HepG2 (cell line): ENCODE data around the gene SMAP2. TPM values are rescaled to one million over a fixed set of nuclear protein-coding genes. Genes with fewer than 3 reads are reported as not detected.
"Not testable (repeated sequence)": the region's sequence is repeated elsewhere in the genome, so short reads cannot be mapped to it uniquely, and the experiment has no call there.

Experiments used
- ATAC-seq: fragments of 200-7000 bp; cut with Tn5 transposase; 3 replicates; pipeline ENCODE4 v1.9.1; 2020; ENCODE audit warnings: mild to moderate bottlenecking, moderate library complexity
- BruUV-seq: library from RNA; stranded (reverse); fragments of 400-500 nt; replicated peaks from 2 replicates; lab custom pipeline; 2021; lab: Mats Ljungman, UMichigan
- CTCF ChIA-PET: fragments of 300-600 bp; formaldehyde crosslinking; extraction: SDS; loops from one replicate; lab custom pipeline; 2021; ENCODE audit warnings: low total read pairs, inconsistent platforms, low intra/inter-chr PET ratio; lab: Yijun Ruan, JAX
- POLR2A ChIA-PET: fragments of 350-600 bp; sonication (Branson Sonifier 250); formaldehyde crosslinking; loops from one replicate; lab custom pipeline; 2020; ENCODE audit warnings: antibody characterized with exemption, inconsistent platforms; lab: Yijun Ruan, JAX
- DNase-seq: peaks from one replicate; pipeline ENCODE4 v3.0.0-alpha.2; 2015; ENCODE audit warnings: low spot score
- FAIRE-seq: peaks from 3 replicates; lab custom pipeline; 2011; peaks lifted over from hg19 to GRCh38; lab: Jason Lieb, UNC
- H2AFZ ChIP-seq: one replicate; pipeline ENCODE4 v1.6.1; 2011; ENCODE audit warnings: low read length, inconsistent platforms
- H3K27ac ChIP-seq: fragments of 300-600 bp; 3 replicates; pipeline ENCODE4 v1.8.0; 2011; ENCODE audit warnings: mixed run types, mild to moderate bottlenecking, mixed read lengths, low read length, inconsistent platforms; ENCODE audit not compliant: insufficient read depth; ENCODE audit errors: extremely low read length
- H3K27me3 ChIP-seq, 2 experiments: fragments of 200-600 bp in 1 of 2; 2 replicates in 1 of 2; 3 replicates in 1 of 2; pipeline versions ENCODE4 v1.6.0 to v1.8.0; 2011; ENCODE audit warnings: low read length in 2 of 2, mild to moderate bottlenecking in 2 of 2, moderate library complexity in 2 of 2, inconsistent platforms in 1 of 2; ENCODE audit not compliant: insufficient read depth in 2 of 2, control insufficient read depth in 1 of 2
- H3K36me3 ChIP-seq, 2 experiments: fragments of 200-600 bp in 1 of 2; replicated peaks in 1 of 2; 2 replicates in 1 of 2; 3 replicates in 1 of 2; pipeline versions ENCODE4 v1.5.1 to v1.8.0; 2011; ENCODE audit warnings: low read length in 2 of 2, inconsistent platforms in 1 of 2; ENCODE audit not compliant: insufficient read depth in 2 of 2, control insufficient read depth in 1 of 2
- H3K4me1 ChIP-seq: 2 replicates; pipeline ENCODE4 v1.5.1; 2012; ENCODE audit warnings: low read length, inconsistent platforms; ENCODE audit not compliant: insufficient read depth
- H3K4me2 ChIP-seq: 2 replicates; pipeline ENCODE4 v1.6.0; 2011; ENCODE audit warnings: low read depth, low read length, inconsistent platforms
- H3K4me3 ChIP-seq, 3 experiments: fragments of 200-600 bp in 1 of 3; sonication (generic), shearing (Covaris generic) in 1 of 3; replicated peaks in 1 of 3; 2 replicates each; pipeline ENCODE4 v1.5.1; 2011 to 2016; ENCODE audit warnings: low read length in 3 of 3, inconsistent platforms in 2 of 3, low read depth in 2 of 3, mild to moderate bottlenecking in 2 of 3, control low read depth in 1 of 3, mixed read lengths in 1 of 3; ENCODE audit not compliant: insufficient read depth in 1 of 3
- H3K79me2 ChIP-seq: one replicate; pipeline ENCODE4 v1.6.1; 2011; ENCODE audit warnings: low read length, inconsistent platforms; ENCODE audit not compliant: insufficient read depth
- H3K9ac ChIP-seq: 2 replicates; pipeline ENCODE4 v1.6.0; 2011; ENCODE audit warnings: mild to moderate bottlenecking, low read depth, low read length, inconsistent platforms; ENCODE audit not compliant: insufficient read depth
- H3K9me3 ChIP-seq: 2 replicates; pipeline ENCODE4 v1.5.1; 2012; ENCODE audit warnings: mild to moderate bottlenecking, low read length
- H4K20me1 ChIP-seq: 2 replicates; pipeline ENCODE4 v1.6.0; 2011; ENCODE audit warnings: inconsistent platforms, mild to moderate bottlenecking, low read length, moderate library complexity; ENCODE audit not compliant: insufficient read depth
- CEBPB ChIP-seq: IDR thresholded peaks from 2 replicates; pipeline ENCODE4 v1.6.1; 2011; ENCODE audit warnings: low read depth, low read length, improper control_type of control experiment, borderline replicate concordance
- CEBPG ChIP-seq: IDR thresholded peaks from 2 replicates; pipeline ENCODE4 v1.6.1; 2016
- ELF3 ChIP-seq: IDR thresholded peaks from 2 replicates; pipeline ENCODE4 v1.6.1; 2016; ENCODE audit warnings: missing genetic modification reagents, missing compliant biosample characterization
- ERF ChIP-seq: IDR thresholded peaks from 2 replicates; pipeline ENCODE4 v1.6.1; 2018; ENCODE audit warnings: missing biosample characterization, missing genetic modification reagents
- FOXP1 ChIP-seq, 2 experiments: fragments of 450-650 bp in 1 of 2; IDR thresholded peaks; 2 replicates each; pipeline ENCODE4 v1.6.1; 2017 to 2018; ENCODE audit warnings: antibody characterized with exemption in 1 of 2
- GFI1 ChIP-seq: sonication (generic); formaldehyde crosslinking; IDR thresholded peaks from 2 replicates; pipeline ENCODE4 v1.5.0; 2020; ENCODE audit warnings: missing genetic modification reagents, mild to moderate bottlenecking, borderline replicate concordance
- HMG20B ChIP-seq: conservative IDR thresholded peaks from 2 replicates; pipeline ENCODE4 v1.6.1; 2016; ENCODE audit warnings: missing genetic modification reagents, missing compliant biosample characterization
- MAZ ChIP-seq, 2 experiments: sonication (generic) in 1 of 2; formaldehyde crosslinking in 1 of 2; IDR thresholded peaks; 2 replicates each; pipeline versions ENCODE4 v1.5.0 to v1.6.1; 2012 to 2020; ENCODE audit warnings: low read depth in 2 of 2, mild to moderate bottlenecking in 2 of 2, borderline replicate concordance in 1 of 2, improper control_type of control experiment in 1 of 2, low read length in 1 of 2, missing genetic modification reagents in 1 of 2, moderate library complexity in 1 of 2
- STAG1 ChIP-seq: sonication (generic); formaldehyde crosslinking; IDR thresholded peaks from 2 replicates; pipeline ENCODE4 v1.4.0; 2020; ENCODE audit warnings: missing genetic modification reagents
- ZNF121 ChIP-seq: sonication (generic); formaldehyde crosslinking; IDR thresholded peaks from 2 replicates; pipeline ENCODE4 v1.5.0; 2020; ENCODE audit warnings: mild to moderate bottlenecking, missing genetic modification reagents
- ZNF589 ChIP-seq: sonication (generic); formaldehyde crosslinking; conservative IDR thresholded peaks from 2 replicates; pipeline ENCODE4 v1.8.0; 2022; ENCODE audit warnings: mild to moderate bottlenecking, moderate library complexity, missing genetic modification reagents
- WGBS: methylation state at CpG from one replicate; pipeline ENCODE4 v1.1.6; 2017; ENCODE audit warnings: low lambda C conversion rate; 5-methylcytosine and 5-hydroxymethylcytosine counted together
- in situ Hi-C: cut with HindIII; loops from 2 replicates; pipeline ENCODE4 v1.10.0; 2017; ENCODE audit warnings: low pct_unique_long_range_greater_than_20kb; ENCODE audit not compliant: extremely low pct_ligation_motif_present
- intact Hi-C: fragments of 100-400 bp; cut with micrococcal nuclease; formaldehyde crosslinking; loops from one replicate; pipeline ENCODE4 v1.10.0; 2022; ENCODE audit not compliant: unreplicated experiment
- polyA plus RNA-seq, 8 experiments: library from polyadenylated mRNA; depleted of rRNA in 3 of 8; stranded (reverse) in 7 of 8; unstranded in 1 of 8; fragments of >200 nt; fragmentation: Illumina TruSeq in 4 of 8; extraction: Trizol in 4 of 8; gene quantifications; 2 replicates each; pipeline versions ENCODE4 v1.2.1 to v1.2.3, GENCODE V29; 2011 to 2016; ENCODE audit warnings: low read depth in 4 of 8, missing spikeins in 1 of 8, mixed read lengths in 1 of 8; ENCODE audit not compliant: insufficient read depth in 1 of 8
- total RNA-seq, 5 experiments: library from RNA; depleted of rRNA; stranded (reverse); fragments of >200 nt; fragmentation: Illumina TruSeq; extraction: Trizol; gene quantifications; 2 replicates each; pipeline ENCODE4 v1.2.3, GENCODE V29; 2016; ENCODE audit warnings: low read depth in 1 of 5
- TF ChIP-seq, protein P1 (sequence below): sonication (generic); formaldehyde crosslinking; IDR thresholded peaks from 2 replicates; pipeline ENCODE4 v1.5.0; 2020; ENCODE audit warnings: mild to moderate bottlenecking, missing genetic modification reagents
- TF ChIP-seq, protein P2 (sequence below): sonication (generic); formaldehyde crosslinking; IDR thresholded peaks from 2 replicates; pipeline ENCODE4 v1.5.0; 2020; ENCODE audit warnings: mild to moderate bottlenecking, missing genetic modification reagents, moderate library complexity
- TF ChIP-seq, protein P3 (sequence below): sonication (generic); formaldehyde crosslinking; IDR thresholded peaks from 2 replicates; pipeline ENCODE4 v1.8.1; 2023; ENCODE audit warnings: mild to moderate bottlenecking, missing genetic modification reagents, borderline replicate concordance

The SMAP2 gene
- total and polyA plus RNA-seq, 2 of the 13 experiments (the other 11 are each of a cell fraction or from before 2014, with no cell fraction given): 19.0 to 22.3 TPM

DNA sequence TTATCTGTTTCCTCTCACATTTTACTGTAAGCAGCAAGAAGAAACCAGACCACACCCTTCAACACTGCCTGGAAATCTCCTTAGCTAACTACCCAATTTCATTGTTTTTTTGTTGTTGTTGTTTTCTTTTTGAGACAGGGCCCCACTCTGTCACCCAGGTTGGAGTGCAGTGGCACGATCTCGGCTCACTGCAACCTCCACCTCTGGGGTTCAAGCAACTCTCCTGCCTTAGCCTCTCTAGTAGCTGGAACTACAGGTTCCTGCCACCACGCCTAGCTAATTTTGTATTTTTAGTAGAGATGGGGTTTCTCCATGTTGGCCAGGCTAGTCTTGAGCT is 31.2 kb upstream of the SMAP2 start:
- DNase-seq, H3K79me2 ChIP-seq, H3K9ac ChIP-seq, H3K4me3 ChIP-seq, H3K36me3 ChIP-seq, BruUV-seq, intact Hi-C loops, CTCF ChIA-PET, in situ Hi-C loops, H3K27me3 ChIP-seq, H3K27ac ChIP-seq, ATAC-seq, FAIRE-seq, H4K20me1 ChIP-seq, H3K9me3 ChIP-seq: not testable (repeated sequence)
- Histone ChIP-seq H3K4me2 (peak overlapping the region; percentile 58), H3K4me1 (peaks cover 60% of the 10 kb centered on the region), H2AFZ (peak overlapping the region; percentile 48)
- POLR2A ChIA-PET: interaction anchor here (1.7 to 1.8 kb wide), 2 partner anchors 31 to 42 kb away, joined by 5 to 7 read pairs; partner anchors contain the start of gene SMAP2
- TF ChIP-seq, protein P1, sequence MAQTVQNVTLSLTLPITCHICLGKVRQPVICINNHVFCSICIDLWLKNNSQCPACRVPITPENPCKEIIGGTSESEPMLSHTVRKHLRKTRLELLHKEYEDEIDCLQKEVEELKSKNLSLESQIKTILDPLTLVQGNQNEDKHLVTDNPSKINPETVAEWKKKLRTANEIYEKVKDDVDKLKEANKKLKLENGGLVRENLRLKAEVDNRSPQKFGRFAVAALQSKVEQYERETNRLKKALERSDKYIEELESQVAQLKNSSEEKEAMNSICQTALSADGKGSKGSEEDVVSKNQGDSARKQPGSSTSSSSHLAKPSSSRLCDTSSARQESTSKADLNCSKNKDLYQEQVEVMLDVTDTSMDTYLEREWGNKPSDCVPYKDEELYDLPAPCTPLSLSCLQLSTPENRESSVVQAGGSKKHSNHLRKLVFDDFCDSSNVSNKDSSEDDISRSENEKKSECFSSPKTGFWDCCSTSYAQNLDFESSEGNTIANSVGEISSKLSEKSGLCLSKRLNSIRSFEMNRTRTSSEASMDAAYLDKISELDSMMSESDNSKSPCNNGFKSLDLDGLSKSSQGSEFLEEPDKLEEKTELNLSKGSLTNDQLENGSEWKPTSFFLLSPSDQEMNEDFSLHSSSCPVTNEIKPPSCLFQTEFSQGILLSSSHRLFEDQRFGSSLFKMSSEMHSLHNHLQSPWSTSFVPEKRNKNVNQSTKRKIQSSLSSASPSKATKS (CRISPR knock-in tag): 0 out of 2 replicates have a peak, but pooled peaks have one; percentile 43
- 0 out of 2 replicates have a peak, but pooled peaks have one; percentile 19 for TF ChIP-seq ERF (CRISPR knock-in tag)
- WGBS: 39% methylated on average over 3 of the region's 3 CpGs

DNA sequence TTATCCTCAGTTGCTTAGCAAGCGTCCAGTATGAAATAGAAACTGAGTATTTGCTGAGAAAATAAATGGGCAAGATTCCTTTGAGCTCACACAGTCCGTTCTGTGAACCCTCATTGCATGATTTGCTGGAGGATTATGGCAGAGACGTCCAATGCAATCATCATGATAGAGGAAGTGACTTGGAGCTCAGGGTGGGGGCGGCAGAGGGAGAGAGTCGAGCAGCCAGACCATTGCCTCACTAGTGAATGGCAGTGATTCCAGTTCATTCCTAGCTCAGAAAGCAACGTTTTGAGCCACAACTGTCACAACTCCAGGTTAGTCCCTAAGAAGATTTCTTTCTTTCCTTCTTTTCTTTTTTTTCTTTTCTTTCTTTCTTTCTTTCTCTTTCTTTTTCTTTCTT is 28.9 kb upstream of the SMAP2 start:
- ChIA-PET CTCF (no interaction called here), POLR2A (interaction anchor here (1.0 kb wide), 2 partner anchors 30 to 39 kb away, joined by 3 to 4 read pairs; no protein-coding TSS in a partner anchor)
- Histone ChIP-seq H3K4me1 (peaks cover 47% of the 10 kb centered on the region), H3K4me2 (peak overlapping the region; percentile 50), H3K27me3 (no peaks in the 10 kb centered on the region), H3K27ac (no peak overlapping the region), H3K9ac (no peak overlapping the region), H3K79me2 (no peaks in the 10 kb centered on the region), H3K4me3 (no peak overlapping the region; a peak in 1 of 6 replicates), H2AFZ (no peak overlapping the region), H3K9me3 (0 out of 2 replicates have a peak, but pooled peaks cover 6% of the 10 kb centered on the region), H3K36me3 (no peaks in the 10 kb centered on the region), H4K20me1 (no peaks in the 10 kb centered on the region)
- in situ Hi-C loops (no loop called here), intact Hi-C loops (loop anchor here (1.0 kb wide), 1 partner anchor 60 kb away; no protein-coding TSS in a partner anchor)
- FAIRE-seq: no peak
- peak; percentile 90 for ATAC-seq
- DNase-seq: peak; percentile 43
- WGBS: under 1% methylated on average over 6 of the region's 6 CpGs
- BruUV-seq: no TSS peak
- TF ChIP-seq GFI1 (CRISPR knock-in tag) (peak; percentile 94), ELF3 (CRISPR knock-in tag) (0 out of 2 replicates have a peak, but pooled peaks have one; percentile 15), ZNF121 (CRISPR knock-in tag) (peak; percentile 18; the same call in 1 of the 2 replicates), MAZ (IDR thresholded peaks at IDR 0.05; ENCODE audit: borderline replicate concordance, low read depth, low read length) (peak; percentile 52; the same call in 1 of the 2 replicates), MAZ (CRISPR knock-in tag; IDR thresholded peaks at IDR 0.05; ENCODE audit: low read depth) (no peak), HMG20B (CRISPR knock-in tag) (0 out of 2 replicates have a peak, but pooled peaks have one; percentile 36), CEBPB (peak; percentile 43; the same call in 1 of the 2 replicates), FOXP1 (IDR thresholded peaks at IDR 0.05) (no peak), FOXP1 (CRISPR knock-in tag; IDR thresholded peaks at IDR 0.05) (no peak), ZNF589 (CRISPR knock-in tag) (no peak), CEBPG (CRISPR knock-in tag) (0 out of 2 replicates have a peak, but pooled peaks have one; percentile 5), STAG1 (0 out of 2 replicates have a peak, but pooled peaks have one; percentile 19)
- TF ChIP-seq, protein P2, sequence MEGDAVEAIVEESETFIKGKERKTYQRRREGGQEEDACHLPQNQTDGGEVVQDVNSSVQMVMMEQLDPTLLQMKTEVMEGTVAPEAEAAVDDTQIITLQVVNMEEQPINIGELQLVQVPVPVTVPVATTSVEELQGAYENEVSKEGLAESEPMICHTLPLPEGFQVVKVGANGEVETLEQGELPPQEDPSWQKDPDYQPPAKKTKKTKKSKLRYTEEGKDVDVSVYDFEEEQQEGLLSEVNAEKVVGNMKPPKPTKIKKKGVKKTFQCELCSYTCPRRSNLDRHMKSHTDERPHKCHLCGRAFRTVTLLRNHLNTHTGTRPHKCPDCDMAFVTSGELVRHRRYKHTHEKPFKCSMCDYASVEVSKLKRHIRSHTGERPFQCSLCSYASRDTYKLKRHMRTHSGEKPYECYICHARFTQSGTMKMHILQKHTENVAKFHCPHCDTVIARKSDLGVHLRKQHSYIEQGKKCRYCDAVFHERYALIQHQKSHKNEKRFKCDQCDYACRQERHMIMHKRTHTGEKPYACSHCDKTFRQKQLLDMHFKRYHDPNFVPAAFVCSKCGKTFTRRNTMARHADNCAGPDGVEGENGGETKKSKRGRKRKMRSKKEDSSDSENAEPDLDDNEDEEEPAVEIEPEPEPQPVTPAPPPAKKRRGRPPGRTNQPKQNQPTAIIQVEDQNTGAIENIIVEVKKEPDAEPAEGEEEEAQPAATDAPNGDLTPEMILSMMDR: peak; percentile 35
- TF ChIP-seq, protein P3, sequence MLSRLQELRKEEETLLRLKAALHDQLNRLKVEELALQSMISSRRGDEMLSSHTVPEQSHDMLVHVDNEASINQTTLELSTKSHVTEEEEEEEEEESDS: no peak
